Prostate gland (tissue), 2 donors: ENCODE measurements around the gene CPT2.

ENCODE experiments used
- POLR2A ChIP-seq: fragments of 450-650 bp; IDR thresholded peaks from one replicate; pipeline ENCODE4 v1.6.1; 2016; ENCODE audit warnings: antibody characterized with exemption, mild to moderate bottlenecking
- POLR2AphosphoS5 ChIP-seq: sonication (generic); formaldehyde crosslinking; IDR thresholded peaks from one replicate; pipeline ENCODE4 v1.6.1; 2017; ENCODE audit warnings: antibody characterized with exemption
- TF ChIP-seq, protein P1 (sequence below), 4 experiments: fragments of 200-600 bp in 2 of 4; fragments of 450-650 bp in 2 of 4; sonication (generic) in 2 of 4; IDR thresholded peaks; 1 replicate in 3 of 4; 2 replicates in 1 of 4; pipeline ENCODE4 v1.5.1; 2016 to 2019; ENCODE audit warnings: antibody characterized with exemption in 4 of 4, mild to moderate bottlenecking in 2 of 4, moderate library complexity in 2 of 4

DNA sequence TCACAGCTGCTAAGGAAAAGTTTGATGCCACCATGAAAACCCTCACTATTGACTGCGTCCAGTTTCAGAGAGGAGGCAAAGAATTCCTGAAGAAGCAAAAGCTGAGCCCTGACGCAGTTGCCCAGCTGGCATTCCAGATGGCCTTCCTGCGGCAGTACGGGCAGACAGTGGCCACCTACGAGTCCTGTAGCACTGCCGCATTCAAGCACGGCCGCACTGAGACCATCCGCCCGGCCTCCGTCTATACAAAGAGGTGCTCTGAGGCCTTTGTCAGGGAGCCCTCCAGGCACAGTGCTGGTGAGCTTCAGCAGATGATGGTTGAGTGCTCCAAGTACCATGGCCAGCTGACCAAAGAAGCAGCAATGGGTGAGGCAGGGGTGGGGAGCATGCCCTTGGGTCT lies 14.3 kb downstream of the CPT2 start:
- TF ChIP-seq, protein P1, sequence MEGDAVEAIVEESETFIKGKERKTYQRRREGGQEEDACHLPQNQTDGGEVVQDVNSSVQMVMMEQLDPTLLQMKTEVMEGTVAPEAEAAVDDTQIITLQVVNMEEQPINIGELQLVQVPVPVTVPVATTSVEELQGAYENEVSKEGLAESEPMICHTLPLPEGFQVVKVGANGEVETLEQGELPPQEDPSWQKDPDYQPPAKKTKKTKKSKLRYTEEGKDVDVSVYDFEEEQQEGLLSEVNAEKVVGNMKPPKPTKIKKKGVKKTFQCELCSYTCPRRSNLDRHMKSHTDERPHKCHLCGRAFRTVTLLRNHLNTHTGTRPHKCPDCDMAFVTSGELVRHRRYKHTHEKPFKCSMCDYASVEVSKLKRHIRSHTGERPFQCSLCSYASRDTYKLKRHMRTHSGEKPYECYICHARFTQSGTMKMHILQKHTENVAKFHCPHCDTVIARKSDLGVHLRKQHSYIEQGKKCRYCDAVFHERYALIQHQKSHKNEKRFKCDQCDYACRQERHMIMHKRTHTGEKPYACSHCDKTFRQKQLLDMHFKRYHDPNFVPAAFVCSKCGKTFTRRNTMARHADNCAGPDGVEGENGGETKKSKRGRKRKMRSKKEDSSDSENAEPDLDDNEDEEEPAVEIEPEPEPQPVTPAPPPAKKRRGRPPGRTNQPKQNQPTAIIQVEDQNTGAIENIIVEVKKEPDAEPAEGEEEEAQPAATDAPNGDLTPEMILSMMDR (IDR thresholded peaks at IDR 0.05): no peak
- TF ChIP-seq POLR2A (no peak), POLR2AphosphoS5 (no peak)
